ENCODE results near the gene IRF6. TPM values are rescaled to one million over a fixed set of nuclear protein-coding genes. Genes with fewer than 3 reads are reported as not detected.

The IRF6 gene
- polyA plus RNA-seq, 1 of the 3 experiments (the other 2 are of a cell fraction): 0.94 TPM

- TF ChIP-seq MXI1 (IDR thresholded peaks at IDR 0.05; ENCODE audit: low read depth, low read length) (no peak), ELF1 (IDR thresholded peaks at IDR 0.05) (no peak), RAD21 (IDR thresholded peaks at IDR 0.05; ENCODE audit: low read length) (no peak)
Observed at GRCh38 chr1:209815931-209816341, 10.0 kb upstream of the IRF6 start (continued).

DNA sequence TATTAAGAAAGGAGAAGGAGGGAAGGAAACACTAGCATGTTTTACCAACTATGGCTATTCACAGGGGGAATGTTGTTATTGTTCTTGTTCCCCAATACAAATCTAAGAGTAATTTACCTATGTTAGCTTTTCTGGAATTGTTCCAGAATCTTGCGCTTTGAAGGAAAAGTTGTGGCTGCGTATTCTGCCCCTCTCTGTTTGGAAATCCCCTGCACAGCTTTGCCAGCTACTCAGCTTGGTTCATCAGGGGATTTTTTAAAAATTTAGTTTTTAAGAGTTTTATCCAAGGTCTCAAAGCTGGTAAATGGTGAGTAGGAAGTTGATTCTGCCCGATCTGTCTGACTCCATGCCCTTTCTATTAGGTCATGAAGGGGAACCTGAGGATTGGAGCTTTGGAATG, 9.5 kb upstream of the IRF6 start:
- no peaks in the 10 kb centered on the region for H4K20me1 ChIP-seq (ENCODE audit: insufficient read depth)
- no peak overlapping the region for H3K27ac ChIP-seq (ENCODE audit: low read depth in 2 of 2, low read length in 1 of 2)
- H3F3A ChIP-seq (replicated peaks; ENCODE audit: insufficient read depth): no peaks in the 10 kb centered on the region
- POLR2A ChIA-PET: interaction anchor here (1.0 kb wide), 1 partner anchor 12 kb away, joined by 3 read pairs; the partner anchor contains the start of gene UTP25
- CTCF ChIA-PET: interaction anchor here (0.7 to 2.0 kb wide), 6 partner anchors 8 to 246 kb away, joined by 3 to 19 read pairs (median 4); partner anchors contain the start of gene UTP25
- no peak overlapping the region for H3K4me2 ChIP-seq
- no peaks in the 10 kb centered on the region for H3K36me3 ChIP-seq (replicated peaks in 1 of 2; ENCODE audit: control insufficient read depth in 1 of 2, insufficient read depth in 2 of 2, low read length in 1 of 2)
- no peaks in the 10 kb centered on the region for H3K79me2 ChIP-seq (ENCODE audit: insufficient read depth)
- H3K9ac ChIP-seq: no peak overlapping the region
- H3K4me3 ChIP-seq (ENCODE audit: low read depth in 2 of 2, low read length in 1 of 2): no peak overlapping the region
- no peak for TF ChIP-seq MAX (IDR thresholded peaks at IDR 0.05; ENCODE audit: low read depth)
- no peak for TF ChIP-seq TEAD4 (IDR thresholded peaks at IDR 0.05; ENCODE audit: borderline replicate concordance, insufficient read depth)
- TF ChIP-seq FOXJ3 (CRISPR knock-in tag; IDR thresholded peaks at IDR 0.05): no peak
- no peak for TF ChIP-seq EP300 (IDR thresholded peaks at IDR 0.05; ENCODE audit: borderline replicate concordance in 1 of 2, low read depth in 1 of 2, low read length in 1 of 2)
- TF ChIP-seq FOXM1 (IDR thresholded peaks at IDR 0.05; ENCODE audit: low read depth): no peak
- TF ChIP-seq POLR2AphosphoS5 (IDR thresholded peaks at IDR 0.05; ENCODE audit: low read depth, low read length): no peak
- TF ChIP-seq, protein P1, sequence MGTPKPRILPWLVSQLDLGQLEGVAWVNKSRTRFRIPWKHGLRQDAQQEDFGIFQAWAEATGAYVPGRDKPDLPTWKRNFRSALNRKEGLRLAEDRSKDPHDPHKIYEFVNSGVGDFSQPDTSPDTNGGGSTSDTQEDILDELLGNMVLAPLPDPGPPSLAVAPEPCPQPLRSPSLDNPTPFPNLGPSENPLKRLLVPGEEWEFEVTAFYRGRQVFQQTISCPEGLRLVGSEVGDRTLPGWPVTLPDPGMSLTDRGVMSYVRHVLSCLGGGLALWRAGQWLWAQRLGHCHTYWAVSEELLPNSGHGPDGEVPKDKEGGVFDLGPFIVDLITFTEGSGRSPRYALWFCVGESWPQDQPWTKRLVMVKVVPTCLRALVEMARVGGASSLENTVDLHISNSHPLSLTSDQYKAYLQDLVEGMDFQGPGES (IDR thresholded peaks at IDR 0.05; ENCODE audit: low read depth, low read length): no peak
- TF ChIP-seq, protein P2, sequence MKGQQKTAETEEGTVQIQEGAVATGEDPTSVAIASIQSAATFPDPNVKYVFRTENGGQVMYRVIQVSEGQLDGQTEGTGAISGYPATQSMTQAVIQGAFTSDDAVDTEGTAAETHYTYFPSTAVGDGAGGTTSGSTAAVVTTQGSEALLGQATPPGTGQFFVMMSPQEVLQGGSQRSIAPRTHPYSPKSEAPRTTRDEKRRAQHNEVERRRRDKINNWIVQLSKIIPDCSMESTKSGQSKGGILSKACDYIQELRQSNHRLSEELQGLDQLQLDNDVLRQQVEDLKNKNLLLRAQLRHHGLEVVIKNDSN (IDR thresholded peaks at IDR 0.05; ENCODE audit: borderline replicate concordance, low read depth): no peak
- TF ChIP-seq, protein P3, sequence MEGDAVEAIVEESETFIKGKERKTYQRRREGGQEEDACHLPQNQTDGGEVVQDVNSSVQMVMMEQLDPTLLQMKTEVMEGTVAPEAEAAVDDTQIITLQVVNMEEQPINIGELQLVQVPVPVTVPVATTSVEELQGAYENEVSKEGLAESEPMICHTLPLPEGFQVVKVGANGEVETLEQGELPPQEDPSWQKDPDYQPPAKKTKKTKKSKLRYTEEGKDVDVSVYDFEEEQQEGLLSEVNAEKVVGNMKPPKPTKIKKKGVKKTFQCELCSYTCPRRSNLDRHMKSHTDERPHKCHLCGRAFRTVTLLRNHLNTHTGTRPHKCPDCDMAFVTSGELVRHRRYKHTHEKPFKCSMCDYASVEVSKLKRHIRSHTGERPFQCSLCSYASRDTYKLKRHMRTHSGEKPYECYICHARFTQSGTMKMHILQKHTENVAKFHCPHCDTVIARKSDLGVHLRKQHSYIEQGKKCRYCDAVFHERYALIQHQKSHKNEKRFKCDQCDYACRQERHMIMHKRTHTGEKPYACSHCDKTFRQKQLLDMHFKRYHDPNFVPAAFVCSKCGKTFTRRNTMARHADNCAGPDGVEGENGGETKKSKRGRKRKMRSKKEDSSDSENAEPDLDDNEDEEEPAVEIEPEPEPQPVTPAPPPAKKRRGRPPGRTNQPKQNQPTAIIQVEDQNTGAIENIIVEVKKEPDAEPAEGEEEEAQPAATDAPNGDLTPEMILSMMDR (IDR thresholded peaks at IDR 0.05): no peak
- TF ChIP-seq TCF12 (IDR thresholded peaks at IDR 0.05): no peak
- TF ChIP-seq, protein P4, sequence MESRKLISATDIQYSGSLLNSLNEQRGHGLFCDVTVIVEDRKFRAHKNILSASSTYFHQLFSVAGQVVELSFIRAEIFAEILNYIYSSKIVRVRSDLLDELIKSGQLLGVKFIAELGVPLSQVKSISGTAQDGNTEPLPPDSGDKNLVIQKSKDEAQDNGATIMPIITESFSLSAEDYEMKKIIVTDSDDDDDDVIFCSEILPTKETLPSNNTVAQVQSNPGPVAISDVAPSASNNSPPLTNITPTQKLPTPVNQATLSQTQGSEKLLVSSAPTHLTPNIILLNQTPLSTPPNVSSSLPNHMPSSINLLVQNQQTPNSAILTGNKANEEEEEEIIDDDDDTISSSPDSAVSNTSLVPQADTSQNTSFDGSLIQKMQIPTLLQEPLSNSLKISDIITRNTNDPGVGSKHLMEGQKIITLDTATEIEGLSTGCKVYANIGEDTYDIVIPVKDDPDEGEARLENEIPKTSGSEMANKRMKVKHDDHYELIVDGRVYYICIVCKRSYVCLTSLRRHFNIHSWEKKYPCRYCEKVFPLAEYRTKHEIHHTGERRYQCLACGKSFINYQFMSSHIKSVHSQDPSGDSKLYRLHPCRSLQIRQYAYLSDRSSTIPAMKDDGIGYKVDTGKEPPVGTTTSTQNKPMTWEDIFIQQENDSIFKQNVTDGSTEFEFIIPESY (IDR thresholded peaks at IDR 0.05; ENCODE audit: borderline replicate concordance, low read depth): no peak
- no peak for TF ChIP-seq RCOR1 (IDR thresholded peaks at IDR 0.05; ENCODE audit: low read length)
- TF ChIP-seq GATA2 (CRISPR knock-in tag; IDR thresholded peaks at IDR 0.05): no peak
- TF ChIP-seq YY1 (IDR thresholded peaks at IDR 0.05; ENCODE audit: low read depth): no peak
- TF ChIP-seq CHD2 (IDR thresholded peaks at IDR 0.05; ENCODE audit: low read length, partially characterized antibody): no peak
- no peak for TF ChIP-seq NRF1 (IDR thresholded peaks at IDR 0.05; ENCODE audit: low read depth, low read length)
- no peaks in the 10 kb centered on the region for H3K9me3 ChIP-seq
- no peak for DNase-seq
- 87% methylated on average over 3 of the region's 3 CpGs for WGBS (ENCODE audit: low lambda C conversion rate)
- no peaks in the 10 kb centered on the region for H3K27me3 ChIP-seq (ENCODE audit: insufficient read depth)
- H3K4me1 ChIP-seq (ENCODE audit: control insufficient read depth in 1 of 2, insufficient read depth in 2 of 2, low read depth in 1 of 2, low read length in 1 of 2): peaks cover 0 to 13% of the 10 kb centered on the region in 2 experiments; a peak in 2 of 4 replicates
- H2AFZ ChIP-seq (ENCODE audit: low read depth): peak overlapping the region; percentile 78; the same call in 1 of the 2 replicates
- H3K9me2 ChIP-seq: no peaks in the 10 kb centered on the region
